Vagina (tissue), 2 donors: ENCODE measurements around the gene LAT. TPM values are rescaled to one million over a fixed set of nuclear protein-coding genes. Genes with fewer than 3 reads are reported as not detected.
"Not testable (repeated sequence)": the region's sequence is repeated elsewhere in the genome, so short reads cannot be mapped to it uniquely, and the experiment has no call there.

Source experiments
- DNase-seq, 2 donors: peaks; one replicate each; pipeline ENCODE4 v3.0.0-alpha.2; 2017; ENCODE audit errors: extremely low spot score in 2 of 2
- H3K27ac ChIP-seq: fragments of 200-600 bp; sonication (generic); one replicate; pipeline ENCODE4 v1.5.1; 2019
- H3K27me3 ChIP-seq: fragments of 200-600 bp; sonication (generic); one replicate; pipeline ENCODE4 v1.5.1; 2019
- H3K36me3 ChIP-seq, 2 donors: fragments of 200-600 bp; sonication (generic); one replicate each; pipeline ENCODE4 v1.5.1; 2017 to 2019
- H3K4me1 ChIP-seq: fragments of 200-600 bp; sonication (generic); one replicate; pipeline ENCODE4 v1.5.1; 2019
- H3K4me3 ChIP-seq, 2 donors: fragments of 200-600 bp; sonication (generic); 1 replicate in 1 of 2; 2 replicates in 1 of 2; pipeline ENCODE4 v1.5.1; 2016 to 2019
- H3K9me3 ChIP-seq: fragments of 200-600 bp; sonication (generic); one replicate; pipeline ENCODE4 v1.5.1; 2019
- POLR2A ChIP-seq, 2 donors: fragments of 450-650 bp; IDR thresholded peaks; one replicate each; pipeline ENCODE4 v1.6.1; 2017; ENCODE audit warnings: antibody characterized with exemption in 2 of 2, mild to moderate bottlenecking in 2 of 2, moderate library complexity in 2 of 2
- POLR2AphosphoS5 ChIP-seq, 2 donors: sonication (generic); formaldehyde crosslinking; IDR thresholded peaks; one replicate each; pipeline ENCODE4 v1.9.0; 2017; ENCODE audit warnings: antibody characterized with exemption in 2 of 2, mild to moderate bottlenecking in 2 of 2, low read depth in 1 of 2; ENCODE audit not compliant: insufficient read depth in 1 of 2
- intact Hi-C: fragments of 100-400 bp; cut with DNase I; formaldehyde crosslinking; loops from one replicate; pipeline ENCODE4 v1.15.1; 2023
- total RNA-seq: library from RNA; depleted of rRNA; stranded (reverse); fragments of >200 nt; gene quantifications from one replicate; pipeline ENCODE4 v1.2.3, GENCODE V29; 2016
- TF ChIP-seq, protein P1 (sequence below), 3 experiments: fragments of 450-650 bp in 2 of 3; fragments of 200-600 bp in 1 of 3; sonication (generic) in 1 of 3; IDR thresholded peaks; one replicate each; pipeline ENCODE4 v1.5.1; 2017 to 2019; ENCODE audit warnings: antibody characterized with exemption in 3 of 3, mild to moderate bottlenecking in 2 of 3, moderate library complexity in 2 of 3

Gene LAT
- total RNA-seq, 1 donor from 2014 or later = 4.7 TPM

- intact Hi-C loops = no loop called here
- no peak for DNase-seq
- no peaks in the 10 kb centered on the region for H3K27me3 ChIP-seq
- no peaks in the 10 kb centered on the region for H3K9me3 ChIP-seq
- no peak overlapping the region for H3K27ac ChIP-seq
- peaks cover 0 to 56% of the 10 kb centered on the region in 2 donors for H3K36me3 ChIP-seq
- no peak overlapping the region for H3K4me3 ChIP-seq
- TF ChIP-seq, protein P1, sequence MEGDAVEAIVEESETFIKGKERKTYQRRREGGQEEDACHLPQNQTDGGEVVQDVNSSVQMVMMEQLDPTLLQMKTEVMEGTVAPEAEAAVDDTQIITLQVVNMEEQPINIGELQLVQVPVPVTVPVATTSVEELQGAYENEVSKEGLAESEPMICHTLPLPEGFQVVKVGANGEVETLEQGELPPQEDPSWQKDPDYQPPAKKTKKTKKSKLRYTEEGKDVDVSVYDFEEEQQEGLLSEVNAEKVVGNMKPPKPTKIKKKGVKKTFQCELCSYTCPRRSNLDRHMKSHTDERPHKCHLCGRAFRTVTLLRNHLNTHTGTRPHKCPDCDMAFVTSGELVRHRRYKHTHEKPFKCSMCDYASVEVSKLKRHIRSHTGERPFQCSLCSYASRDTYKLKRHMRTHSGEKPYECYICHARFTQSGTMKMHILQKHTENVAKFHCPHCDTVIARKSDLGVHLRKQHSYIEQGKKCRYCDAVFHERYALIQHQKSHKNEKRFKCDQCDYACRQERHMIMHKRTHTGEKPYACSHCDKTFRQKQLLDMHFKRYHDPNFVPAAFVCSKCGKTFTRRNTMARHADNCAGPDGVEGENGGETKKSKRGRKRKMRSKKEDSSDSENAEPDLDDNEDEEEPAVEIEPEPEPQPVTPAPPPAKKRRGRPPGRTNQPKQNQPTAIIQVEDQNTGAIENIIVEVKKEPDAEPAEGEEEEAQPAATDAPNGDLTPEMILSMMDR (IDR thresholded peaks at IDR 0.05) = no peak
- TF ChIP-seq POLR2A (IDR thresholded peaks at IDR 0.05) (no peak), POLR2AphosphoS5 (IDR thresholded peaks at IDR 0.05; ENCODE audit: insufficient read depth in 1 of 2, low read depth in 1 of 2) (no peak)
- H3K4me1 ChIP-seq = no peaks in the 10 kb centered on the region
Observed at GRCh38 chr16:28958216-28958615, 26.6 kb upstream of the LAT start.

- Histone ChIP-seq H3K4me3 (no peak overlapping the region), H3K4me1 (no peaks in the 10 kb centered on the region), H3K9me3 (no peaks in the 10 kb centered on the region), H3K27ac (no peak overlapping the region), H3K36me3 (peaks cover 0 to 58% of the 10 kb centered on the region in 2 donors), H3K27me3 (no peaks in the 10 kb centered on the region)
- intact Hi-C loops = no loop called here
- TF ChIP-seq, protein P1 (IDR thresholded peaks at IDR 0.05) = no peak
- TF ChIP-seq POLR2AphosphoS5 (IDR thresholded peaks at IDR 0.05; ENCODE audit: insufficient read depth in 1 of 2, low read depth in 1 of 2) = no peak
- TF ChIP-seq POLR2A (IDR thresholded peaks at IDR 0.05) = no peak
- no peak for DNase-seq
Observed at GRCh38 chr16:28958836-28959235, 26.0 kb upstream of the LAT start.

DNA sequence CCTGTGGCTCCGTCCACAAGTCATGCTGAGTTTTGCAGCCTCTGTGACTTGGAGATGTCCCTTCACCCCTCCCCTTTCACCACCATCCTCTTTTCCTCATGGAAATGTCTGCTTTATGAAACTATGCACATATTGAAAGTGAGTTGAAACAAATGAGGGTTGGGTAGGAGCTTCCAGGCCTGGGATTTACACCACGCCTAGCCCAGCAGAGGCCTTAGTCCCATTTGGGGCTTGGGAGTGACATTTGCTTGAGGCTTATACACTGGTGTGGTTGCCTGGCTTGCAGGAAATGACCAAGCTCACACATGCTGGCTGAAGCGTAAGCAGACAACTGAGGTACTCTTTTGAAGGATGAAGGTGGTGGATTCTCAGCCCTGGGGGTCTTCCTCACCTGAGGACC, 20.8 kb upstream of the LAT start:
- TF ChIP-seq, protein P1 (IDR thresholded peaks at IDR 0.05) = no peak
- no peak for TF ChIP-seq POLR2AphosphoS5 (IDR thresholded peaks at IDR 0.05; ENCODE audit: insufficient read depth in 1 of 2, low read depth in 1 of 2)
- TF ChIP-seq POLR2A (IDR thresholded peaks at IDR 0.05) = no peak
- no peak for DNase-seq
- Histone ChIP-seq H3K4me1 (no peaks in the 10 kb centered on the region), H3K27ac (no peak overlapping the region), H3K4me3 (no peak overlapping the region), H3K27me3 (no peaks in the 10 kb centered on the region), H3K9me3 (no peaks in the 10 kb centered on the region), H3K36me3 (peaks cover 0 to 45% of the 10 kb centered on the region in 2 donors)
- intact Hi-C loops = no loop called here

- no peak overlapping the region for H3K4me3 ChIP-seq
- no peaks in the 10 kb centered on the region for H3K9me3 ChIP-seq
- no peaks in the 10 kb centered on the region for H3K4me1 ChIP-seq
- peaks cover 0 to 45% of the 10 kb centered on the region in 2 donors for H3K36me3 ChIP-seq
- no peak for DNase-seq
- no peaks in the 10 kb centered on the region for H3K27me3 ChIP-seq
- H3K27ac ChIP-seq = no peak overlapping the region
- intact Hi-C loops = no loop called here
- TF ChIP-seq, protein P1 (IDR thresholded peaks at IDR 0.05) = no peak
- TF ChIP-seq POLR2AphosphoS5 (IDR thresholded peaks at IDR 0.05; ENCODE audit: insufficient read depth in 1 of 2, low read depth in 1 of 2) (no peak), POLR2A (IDR thresholded peaks at IDR 0.05) (no peak)
Observed at GRCh38 chr16:28964496-28964895, 20.4 kb upstream of the LAT start.

- no peak for TF ChIP-seq POLR2A (IDR thresholded peaks at IDR 0.05)
- TF ChIP-seq, protein P1 (IDR thresholded peaks at IDR 0.05) = no peak
- TF ChIP-seq POLR2AphosphoS5 (IDR thresholded peaks at IDR 0.05; ENCODE audit: insufficient read depth in 1 of 2, low read depth in 1 of 2) = no peak
- Histone ChIP-seq H3K4me3 (no peak overlapping the region), H3K27ac (no peak overlapping the region), H3K9me3 (no peaks in the 10 kb centered on the region), H3K36me3 (peaks cover 0 to 29% of the 10 kb centered on the region in 2 donors), H3K27me3 (no peaks in the 10 kb centered on the region), H3K4me1 (no peaks in the 10 kb centered on the region)
- DNase-seq = no peak
- intact Hi-C loops = no loop called here
Observed at GRCh38 chr16:28967156-28967555, 17.7 kb upstream of the LAT start.

- H3K36me3 ChIP-seq, H3K4me3 ChIP-seq, H3K9me3 ChIP-seq, H3K4me1 ChIP-seq, H3K27me3 ChIP-seq, DNase-seq, H3K27ac ChIP-seq, intact Hi-C loops: not testable (repeated sequence)
Observed at GRCh38 chr16:28969696-28970095, 15.2 kb upstream of the LAT start.
